MCF 10A (cell line): ENCODE data around the gene RMI2. TPM values are rescaled to one million over a fixed set of nuclear protein-coding genes. Genes with fewer than 3 reads are reported as not detected.
A peak's percentile ranks its signal among the peaks of the same experiment; 100 is the strongest.

Experiments
- Bru-seq: library from RNA; stranded (reverse); fragments of 400-500 nt; gene quantifications from one replicate; lab custom pipeline; 2021; lab: Mats Ljungman, UMichigan
- BruChase-seq, 2 experiments: library from RNA; stranded (reverse); fragments of 400-500 nt; gene quantifications; one replicate each; lab custom pipeline; 2021; lab: Mats Ljungman, UMichigan
- BruUV-seq: library from RNA; stranded (reverse); fragments of 400-500 nt; replicated peaks from 2 replicates; lab custom pipeline; 2021; lab: Mats Ljungman, UMichigan
- CTCF ChIA-PET: fragments of 300-600 bp; sonication (Branson Sonifier 250); formaldehyde crosslinking; extraction: SDS; loops from one replicate; lab custom pipeline; 2021; ENCODE audit warnings: antibody characterized with exemption, inconsistent platforms; lab: Yijun Ruan, JAX
- POLR2A ChIA-PET: fragments of 300-600, 350-650 bp; sonication (Branson Sonifier 250); formaldehyde crosslinking; extraction: SDS; loops from one replicate; lab custom pipeline; 2020; ENCODE audit warnings: antibody characterized with exemption, inconsistent platforms; lab: Yijun Ruan, JAX
- DNase-seq: peaks from one replicate; pipeline ENCODE4 v3.0.0-alpha.2; 2018; ENCODE audit not compliant: unreplicated experiment
- H3K27ac Mint-ChIP-seq: one replicate; pipeline ENCODE4 v1.8.0; 2022; ENCODE audit warnings: mild to moderate bottlenecking, low read depth, mixed read lengths; ENCODE audit not compliant: unreplicated experiment
- H3K27me3 Mint-ChIP-seq: one replicate; pipeline ENCODE4 v1.8.0; 2022; ENCODE audit warnings: mixed read lengths; ENCODE audit not compliant: insufficient read depth, unreplicated experiment
- H3K36me3 Mint-ChIP-seq: one replicate; pipeline ENCODE4 v1.8.0; 2022; ENCODE audit warnings: mild to moderate bottlenecking, moderate library complexity, mixed read lengths; ENCODE audit not compliant: insufficient read depth, unreplicated experiment
- H3K4me1 Mint-ChIP-seq: one replicate; pipeline ENCODE4 v1.8.0; 2022; ENCODE audit warnings: mixed read lengths; ENCODE audit not compliant: insufficient read depth, unreplicated experiment
- H3K4me3 Mint-ChIP-seq: one replicate; pipeline ENCODE4 v1.8.0; 2022; ENCODE audit warnings: mild to moderate bottlenecking, moderate library complexity, mixed read lengths; ENCODE audit not compliant: unreplicated experiment
- H3K9me3 Mint-ChIP-seq: one replicate; pipeline ENCODE4 v1.8.0; 2022; ENCODE audit warnings: mixed read lengths; ENCODE audit not compliant: unreplicated experiment
- CTCF ChIP-seq: fragments of 200-600 bp; IDR thresholded peaks from one replicate; pipeline ENCODE4 v1.8.0; 2022; ENCODE audit warnings: antibody characterized with exemption, mild to moderate bottlenecking; ENCODE audit not compliant: unreplicated experiment
- intact Hi-C: fragments of 100-400 bp; cut with micrococcal nuclease; formaldehyde crosslinking; loops from 2 replicates; pipeline ENCODE4 v1.14.1; 2022
- long read RNA-seq: library from polyadenylated mRNA; stranded (forward); transcript quantifications from one replicate; pipeline ENCODE4 v2.0.0, GENCODE V29; 2022
- total RNA-seq: library from RNA; stranded (reverse); gene quantifications from 2 replicates; pipeline ENCODE4 v1.2.3, GENCODE V29; 2022

The RMI2 gene
- total RNA-seq (5.8 and 6.6 TPM in 2 replicates), Bru-seq, nascent RNA (percentile 25 among the genes with signal in this experiment), BruChase-seq, experiment 1, labeled RNA remaining after a 6-hour chase (percentile 33 among the genes with signal in this experiment), BruChase-seq, experiment 2, labeled RNA remaining after a 2-hour chase (percentile 28 among the genes with signal in this experiment)
- long read RNA-seq, transcript RMI2-201 (2 exons, 1,457 nt), result major isoform, 23 of 23 reads
- long read RNA-seq, partial matches to known transcripts, result 0 of 23 reads
- long read RNA-seq, other reads (novel, unspliced or antisense), result 0 of 23 reads

GRCh38 chr16:11345040-11345862 is at the start of gene RMI2:
Gene RMI2, plus strand, starts transcription at chr16:11345459. Its CDS starts 13 bp downstream, at chr16:11345472.
- intact Hi-C loops, result no loop called here
- BruUV-seq, result TSS peak; percentile 34
- DNase-seq, result peak; percentile 97
- CTCF ChIA-PET, result interaction anchor here (0.6 to 1.1 kb wide), 3 partner anchors 15 to 423 kb away, joined by 3 read pairs; no protein-coding TSS in a partner anchor
- POLR2A ChIA-PET, result interaction anchor here (0.6 to 1.5 kb wide), 3 partner anchors 13 to 363 kb away, joined by 3 to 5 read pairs (median 3); no protein-coding TSS in a partner anchor
- no peaks in the 10 kb centered on the region for H3K27me3 Mint-ChIP-seq
- no peaks in the 10 kb centered on the region for H3K9me3 Mint-ChIP-seq
- H3K4me3 Mint-ChIP-seq, result peak within 1 kb of the TSS; percentile 84
- peaks cover 20% of the 10 kb centered on the region for H3K4me1 Mint-ChIP-seq
- H3K27ac Mint-ChIP-seq, result peak within 1 kb of the TSS; percentile 21
- no peaks in the 10 kb centered on the region for H3K36me3 Mint-ChIP-seq
- no peak for TF ChIP-seq CTCF

GRCh38 chr16:11295672-11296071 is 49.6 kb upstream of the RMI2 start:
- Mint-ChIP-seq H3K27ac (no peak overlapping the region), H3K4me3 (no peak overlapping the region), H3K36me3 (no peaks in the 10 kb centered on the region), H3K4me1 (no peaks in the 10 kb centered on the region), H3K27me3 (peaks cover 26% of the 10 kb centered on the region), H3K9me3 (no peaks in the 10 kb centered on the region)
- ChIA-PET POLR2A (no interaction called here), CTCF (no interaction called here)
- no peak for DNase-seq
- no TSS peak for BruUV-seq
- intact Hi-C loops, result no loop called here
- TF ChIP-seq CTCF, result no peak

DNA sequence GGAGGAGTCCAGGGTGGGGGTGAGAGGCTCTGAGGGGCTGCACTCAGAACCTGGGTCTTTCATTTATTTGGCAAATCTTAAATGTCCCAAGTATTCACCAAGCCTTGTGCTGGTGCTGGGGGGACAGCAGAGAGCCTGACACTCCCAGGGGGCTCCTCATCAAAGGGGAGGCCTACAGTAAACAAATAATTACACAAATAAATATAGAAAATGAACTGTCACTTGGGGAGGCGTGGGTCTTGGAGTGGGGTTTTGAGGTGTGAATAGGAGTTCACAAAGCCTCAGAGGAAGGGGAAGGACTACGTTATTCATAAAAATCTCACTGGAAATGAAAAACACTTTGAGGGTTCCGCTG is 48.9 kb upstream of the RMI2 start:
- no peak for TF ChIP-seq CTCF
- intact Hi-C loops, result no loop called here
- Mint-ChIP-seq H3K27me3 (peaks cover 19% of the 10 kb centered on the region), H3K27ac (no peak overlapping the region), H3K4me3 (no peak overlapping the region), H3K4me1 (no peaks in the 10 kb centered on the region), H3K36me3 (no peaks in the 10 kb centered on the region), H3K9me3 (no peaks in the 10 kb centered on the region)
- CTCF ChIA-PET, result no interaction called here
- BruUV-seq, result no TSS peak
- no peak for DNase-seq
- POLR2A ChIA-PET, result no interaction called here
